NCI-H345 (cell line): ENCODE data around the gene C11orf71.

Experiments
- DNase-seq: peaks from one replicate; lab custom pipeline; 2025; lab: John Stamatoyannopoulos, UW

Gene C11orf71

DNA sequence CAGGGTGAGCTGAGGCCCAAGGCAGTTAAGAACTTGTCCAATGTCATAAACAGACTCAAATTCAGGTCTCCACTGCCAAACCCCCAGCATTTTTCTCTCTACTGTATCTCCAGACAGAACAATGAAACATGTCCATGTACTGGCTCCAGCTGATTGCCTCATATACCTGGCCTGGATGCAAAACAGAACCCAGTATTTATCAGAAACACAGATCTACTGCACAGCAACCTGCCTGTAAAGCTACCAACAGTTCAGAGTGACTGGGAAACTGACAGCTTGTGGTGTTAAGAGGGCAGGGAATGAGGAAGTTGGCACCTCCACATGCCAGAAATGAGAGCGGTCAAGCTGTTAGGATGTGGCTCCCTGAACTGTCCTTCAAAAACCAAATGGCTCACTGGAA is 41.6 kb downstream of the C11orf71 start:
- DNase-seq = no peak

DNA sequence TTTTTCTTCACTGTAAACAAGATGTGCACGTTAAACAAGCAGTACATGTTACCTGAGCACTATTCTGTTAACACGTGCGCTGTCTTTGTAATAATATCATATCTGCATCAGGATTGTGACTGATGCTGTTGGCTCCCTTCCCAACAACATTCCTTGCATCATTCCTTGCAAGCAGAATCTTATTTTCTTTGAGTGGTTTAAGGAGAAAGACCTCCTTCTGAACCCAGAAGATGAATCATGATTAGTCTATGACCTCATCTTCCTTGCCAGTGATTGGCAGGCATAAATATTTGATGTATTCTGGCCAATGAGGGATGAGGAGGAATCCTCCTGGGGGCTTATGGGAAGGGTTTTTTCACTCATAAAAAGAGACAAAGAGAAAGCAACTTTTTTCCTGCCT is 46.2 kb downstream of the C11orf71 start:
- no peak for DNase-seq

DNA sequence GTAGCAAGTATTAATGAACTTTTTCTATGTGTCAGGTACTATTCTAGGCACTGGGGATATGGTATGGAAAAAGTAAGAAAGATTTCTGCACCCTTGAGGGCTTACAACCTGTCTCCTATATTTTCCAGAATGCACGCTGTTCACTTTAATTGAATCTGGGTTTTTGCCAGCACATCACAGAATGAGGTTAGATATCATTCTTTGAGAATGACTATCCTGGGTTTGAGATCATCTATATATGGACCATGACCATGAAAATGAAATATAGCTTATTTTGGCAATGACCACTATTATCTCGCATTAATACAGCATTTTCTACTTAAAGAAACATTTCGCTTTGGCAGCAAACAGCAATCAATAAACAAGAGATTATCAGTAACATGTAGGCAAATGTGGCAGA is 46.9 kb downstream of the C11orf71 start:
- DNase-seq = no peak

DNA sequence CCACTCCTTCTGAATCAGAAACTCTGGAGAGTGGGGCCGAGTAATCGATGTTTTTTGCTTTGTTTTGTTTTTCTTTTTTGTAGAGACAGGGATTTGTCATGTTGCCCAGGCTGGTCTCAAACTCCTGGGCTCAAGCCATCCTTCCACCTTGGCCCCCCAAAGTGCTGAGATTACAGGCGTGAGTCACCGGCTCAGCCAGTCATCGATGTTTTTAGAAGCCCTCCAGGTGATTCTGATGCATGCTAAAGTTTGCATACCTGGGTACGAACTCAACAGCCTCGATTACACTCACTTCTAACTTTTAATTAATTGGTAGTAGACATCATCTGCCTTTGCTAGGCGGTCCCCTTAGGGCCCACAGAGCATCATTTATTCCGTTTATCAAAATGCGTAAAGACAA is 50.3 kb downstream of the C11orf71 start:
- no peak for DNase-seq
